Fibroblast of skin of abdomen (primary cell): ENCODE measurements around the gene PRAC1.
A peak's percentile ranks its signal among the peaks of the same experiment; 100 is the strongest.
"Not testable (repeated sequence)": the region's sequence is repeated elsewhere in the genome, so short reads cannot be mapped to it uniquely, and the experiment has no call there.

ENCODE experiments used
- DNase-seq: peaks from one replicate; pipeline ENCODE4 v3.0.0-alpha.2; 2013

The PRAC1 gene

DNA sequence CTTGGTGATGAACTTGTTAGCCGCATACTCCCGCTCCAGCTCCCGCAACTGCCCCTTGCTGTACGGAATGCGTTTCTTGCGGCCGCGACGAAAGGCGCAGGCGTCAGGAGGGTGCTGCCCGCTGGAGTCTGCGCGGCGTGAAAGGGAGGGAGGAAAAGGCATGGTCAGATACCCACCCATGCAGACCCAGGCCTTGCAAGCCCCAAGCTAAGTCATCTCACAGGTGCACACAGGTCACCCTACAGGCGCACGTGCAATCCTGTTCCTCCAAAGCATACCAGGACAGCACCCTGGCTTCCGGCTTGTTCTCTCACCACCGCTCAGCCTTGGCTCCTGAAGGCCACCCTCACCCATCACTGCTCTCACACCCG, 4.6 kb upstream of the PRAC1 start:
- no peak for DNase-seq

DNA sequence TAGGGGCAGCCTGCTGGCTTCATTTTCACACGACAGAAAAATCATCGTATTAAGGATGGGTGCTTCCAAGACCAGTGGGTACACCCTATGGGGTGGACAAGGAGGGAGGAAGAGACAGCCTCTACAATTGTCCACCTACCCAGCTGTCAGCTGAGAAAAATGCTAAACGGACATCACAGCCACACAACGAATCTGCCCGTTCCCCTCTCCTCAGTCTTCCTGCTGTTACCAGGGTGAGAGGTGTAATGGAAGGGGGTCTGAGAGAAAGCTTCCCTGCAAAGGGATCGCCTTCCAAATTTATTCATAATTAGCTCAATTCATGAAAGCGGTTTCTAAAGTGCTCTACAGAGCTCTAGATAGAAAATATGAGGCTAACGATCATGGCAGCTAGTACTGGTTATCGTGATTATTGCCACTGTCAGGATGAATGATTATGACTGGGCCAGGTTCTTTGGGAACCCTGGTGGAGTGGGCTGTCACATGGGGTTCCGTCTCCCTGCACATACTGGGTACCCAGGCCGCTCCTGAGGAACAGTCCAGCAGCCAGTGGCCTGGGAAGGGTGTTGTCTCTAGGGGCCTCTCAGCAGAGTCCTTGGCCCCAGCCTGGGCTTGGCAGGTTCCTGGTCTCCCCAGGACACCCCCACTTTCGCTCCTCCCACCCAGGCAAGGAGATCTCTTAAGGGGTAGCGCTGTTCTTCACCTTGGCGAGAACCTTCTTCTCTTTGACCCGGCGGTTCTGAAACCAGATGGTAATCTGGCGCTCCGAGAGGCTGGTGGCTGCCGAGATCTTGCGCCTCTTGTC, 4.0 kb upstream of the PRAC1 start:
- DNase-seq: no peak

DNA sequence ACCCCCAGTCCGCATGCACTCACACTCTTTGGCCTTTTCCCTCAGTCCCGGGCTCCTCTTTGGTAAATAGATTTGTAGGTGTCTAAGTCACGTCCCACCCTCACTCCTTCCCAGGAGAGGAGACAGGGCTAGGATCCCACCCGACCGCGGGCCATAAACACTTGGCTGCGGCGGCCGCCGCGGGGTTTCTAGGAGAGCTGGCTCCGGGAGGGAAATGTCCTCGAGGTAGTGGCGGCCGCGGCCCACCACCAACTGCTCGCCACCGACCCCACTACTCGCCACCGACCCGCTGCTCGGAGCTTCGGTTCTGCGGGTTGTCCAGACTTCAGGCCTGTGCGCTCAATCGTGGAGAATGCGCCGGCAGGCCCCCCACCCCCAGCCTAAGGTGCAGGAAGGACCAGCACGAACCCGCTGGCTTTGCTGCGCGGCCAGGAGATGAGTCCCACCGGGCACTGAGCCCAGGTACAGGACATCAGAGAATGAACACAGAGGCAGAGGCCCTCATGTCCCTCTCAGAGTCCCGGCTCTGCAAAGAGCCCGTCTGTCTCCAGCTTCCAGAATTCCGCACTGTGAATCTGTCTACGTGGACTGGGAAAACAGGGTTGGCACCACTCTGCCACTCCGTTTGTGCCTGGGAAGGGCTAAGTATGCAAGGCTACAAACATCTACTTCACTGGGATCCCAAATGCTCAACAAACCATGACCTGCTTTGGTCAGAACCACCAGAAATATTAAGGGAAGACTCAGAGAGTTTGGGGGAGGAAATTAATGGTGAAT, 3.2 kb upstream of the PRAC1 start:
- no peak for DNase-seq

DNA sequence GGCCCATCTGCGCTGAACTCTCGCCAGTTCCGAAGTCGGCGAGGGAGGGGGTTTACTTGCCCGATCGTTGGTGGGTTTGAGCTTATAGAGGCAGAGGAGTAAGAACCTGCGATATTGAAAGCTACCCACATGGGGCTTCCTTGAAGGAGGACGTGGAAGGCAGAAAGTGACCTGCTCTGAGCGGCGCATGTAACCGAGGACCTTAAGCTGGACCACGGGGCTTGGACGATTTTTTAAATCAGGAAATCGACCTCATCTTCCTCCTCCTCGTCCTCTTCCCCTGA, 2.6 kb upstream of the PRAC1 start:
- no peak for DNase-seq

DNA sequence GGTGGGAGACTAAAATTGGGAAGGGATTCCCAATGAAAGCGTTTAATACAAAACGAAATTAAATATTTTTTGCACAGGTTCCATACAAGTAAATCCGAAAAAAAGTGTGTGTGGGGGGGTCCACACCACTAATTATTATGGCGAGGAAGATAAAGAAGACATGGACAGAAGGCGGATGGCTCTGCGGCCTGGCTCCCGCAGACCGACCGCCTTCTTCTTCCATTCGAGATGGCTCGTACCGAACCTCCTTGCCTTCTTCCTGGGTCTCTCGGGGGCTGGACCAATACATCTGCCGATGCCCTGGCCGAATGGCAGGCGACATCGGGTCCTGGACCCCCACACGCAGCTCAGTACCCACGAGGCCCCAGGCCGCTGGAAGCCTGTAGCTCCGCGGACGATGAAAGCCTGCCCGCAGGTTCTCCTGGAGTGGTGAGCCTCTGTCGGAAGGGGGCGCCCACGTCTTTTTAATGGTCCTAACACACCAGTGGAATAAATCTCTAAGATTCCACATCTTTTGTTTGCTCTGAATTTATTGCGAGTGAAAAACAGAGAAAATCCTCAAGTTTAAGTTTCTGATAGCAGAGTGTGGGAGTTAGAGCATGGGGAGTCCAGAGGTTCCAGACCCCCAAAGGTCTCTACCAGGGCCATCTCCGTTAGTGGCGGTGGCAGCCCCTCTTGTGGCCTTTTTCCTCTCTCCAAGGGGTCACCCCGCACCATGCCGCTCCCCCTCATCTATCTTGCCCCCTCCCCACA, 2.1 kb upstream of the PRAC1 start:
- peak; percentile 67 for DNase-seq

DNA sequence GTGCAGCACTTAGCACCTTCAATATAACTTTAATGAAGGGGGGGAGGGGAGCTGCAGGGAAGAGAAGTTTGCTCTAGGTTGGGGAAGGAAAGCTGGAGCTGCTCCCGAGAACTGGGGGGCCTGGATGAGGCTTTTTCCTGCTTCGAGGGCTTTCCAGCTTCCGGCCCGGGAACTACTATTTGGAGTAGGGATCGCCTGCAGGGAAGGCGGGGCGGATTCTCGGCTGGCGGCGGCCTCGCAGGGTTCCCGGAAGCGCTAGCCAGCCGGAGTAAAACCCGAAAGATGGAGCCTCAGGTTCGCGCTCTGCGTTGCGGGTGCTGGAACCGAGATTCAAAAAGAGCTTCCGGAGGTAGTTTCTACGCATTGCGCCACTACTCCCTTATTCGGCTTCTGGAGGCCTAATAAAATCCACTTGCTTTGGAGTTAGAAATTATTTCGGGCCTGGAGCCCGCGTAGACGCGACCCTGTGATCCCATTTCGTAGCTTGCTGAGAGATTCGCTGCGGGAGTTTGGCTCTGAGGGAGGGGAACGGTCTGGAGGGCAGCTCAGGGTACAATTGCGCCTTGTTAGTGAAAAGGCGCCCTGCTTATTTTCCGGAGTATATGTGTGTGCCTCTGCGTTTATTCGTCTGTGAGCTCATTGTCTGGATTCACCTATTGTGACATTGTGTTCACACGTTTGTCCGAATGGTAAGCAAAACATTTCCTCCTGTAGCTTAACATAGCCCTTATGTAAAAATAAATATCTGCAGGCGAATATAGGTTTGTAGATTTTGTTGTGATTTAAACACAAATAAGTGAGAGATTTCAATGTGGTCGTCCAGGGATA, 1.3 kb upstream of the PRAC1 start:
- DNase-seq: no peak

DNA sequence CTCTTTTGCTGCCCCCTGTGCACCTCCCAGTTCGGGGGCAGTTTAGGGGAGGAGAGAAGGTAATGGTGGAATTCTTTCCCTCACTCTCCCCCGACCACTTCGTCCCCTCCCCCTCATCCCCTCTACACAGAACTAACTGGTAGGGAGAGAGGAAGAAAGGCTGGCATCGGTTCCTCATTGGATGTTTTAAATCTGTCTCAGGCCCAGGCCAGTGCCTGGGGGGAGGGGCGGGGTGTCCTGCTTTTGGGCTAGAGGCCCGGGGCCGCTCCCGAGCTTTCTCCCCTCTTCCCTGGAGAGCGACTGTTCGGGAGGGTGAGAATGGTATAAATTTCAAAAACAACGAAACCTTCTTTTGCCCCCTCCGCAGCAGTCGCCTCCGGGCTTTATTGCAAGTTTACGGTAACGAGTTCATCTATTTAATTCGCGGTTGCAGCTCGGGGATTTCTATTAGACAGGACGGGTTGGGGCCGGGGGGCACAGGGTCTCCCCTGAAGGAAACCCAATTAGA, 651 bp upstream of the PRAC1 start, which contains the start of gene PRAC2:
PRAC2 (plus strand) TSS at position 271 of the 508 bp plus-strand sequence. CDS start 1,226 bp downstream, outside the sequence.
- DNase-seq: no peak

DNA sequence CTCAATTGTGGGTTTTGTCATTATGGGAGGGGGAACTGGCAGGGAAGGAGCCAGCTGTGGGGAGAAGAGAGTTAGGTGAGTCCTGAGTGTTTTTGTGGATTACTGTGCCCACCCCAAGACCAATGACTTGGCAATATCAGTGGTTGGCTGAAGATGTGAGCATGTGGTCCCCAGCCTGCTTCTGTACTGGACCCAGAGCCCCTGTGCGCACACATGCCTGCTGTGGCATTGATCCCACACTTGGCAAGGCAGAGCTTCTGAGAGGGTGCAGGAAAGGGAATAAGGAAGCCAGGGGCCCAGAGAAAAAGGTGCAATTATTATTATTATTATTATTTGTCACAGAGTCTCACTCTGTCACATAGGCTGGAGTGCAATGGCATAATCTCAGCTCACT, 1.3 kb downstream of the PRAC1 start:
- no peak for DNase-seq

DNA sequence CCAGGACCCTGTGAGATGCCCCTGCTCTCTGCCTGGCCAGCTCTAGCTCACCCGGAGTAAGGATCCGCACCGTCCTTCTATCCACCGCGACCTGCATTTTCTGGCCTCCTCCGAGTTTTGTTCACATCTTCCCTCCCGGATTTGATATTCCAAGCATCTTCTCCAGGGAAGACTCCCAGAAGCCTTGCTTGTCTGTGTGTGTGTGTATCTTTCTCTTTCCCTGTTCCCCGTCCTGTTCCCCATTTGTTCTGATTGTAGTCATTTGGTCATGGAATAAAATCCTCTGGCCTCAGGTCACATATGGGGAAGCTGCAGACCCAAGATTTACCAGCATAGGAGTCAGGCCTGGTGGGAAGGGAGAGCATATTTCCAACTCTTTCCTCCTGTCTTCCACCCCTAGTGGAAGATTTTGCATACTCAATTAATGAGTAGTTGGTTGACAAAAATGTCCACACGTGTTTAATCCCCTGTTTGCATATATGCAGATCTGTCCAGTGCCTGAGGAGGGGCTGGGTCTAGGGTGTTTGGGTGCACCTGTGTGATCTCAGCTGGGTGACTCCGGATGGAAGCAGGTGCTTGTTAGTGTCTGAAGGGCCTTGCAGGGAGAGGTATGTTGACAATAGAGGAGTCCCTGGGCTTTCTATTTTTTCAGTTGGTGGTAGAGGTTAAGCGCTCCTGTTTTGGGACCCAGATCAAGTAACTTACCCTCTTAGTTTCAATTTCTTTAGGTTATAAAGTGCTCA, 1.9 kb downstream of the PRAC1 start:
- DNase-seq: no peak

DNA sequence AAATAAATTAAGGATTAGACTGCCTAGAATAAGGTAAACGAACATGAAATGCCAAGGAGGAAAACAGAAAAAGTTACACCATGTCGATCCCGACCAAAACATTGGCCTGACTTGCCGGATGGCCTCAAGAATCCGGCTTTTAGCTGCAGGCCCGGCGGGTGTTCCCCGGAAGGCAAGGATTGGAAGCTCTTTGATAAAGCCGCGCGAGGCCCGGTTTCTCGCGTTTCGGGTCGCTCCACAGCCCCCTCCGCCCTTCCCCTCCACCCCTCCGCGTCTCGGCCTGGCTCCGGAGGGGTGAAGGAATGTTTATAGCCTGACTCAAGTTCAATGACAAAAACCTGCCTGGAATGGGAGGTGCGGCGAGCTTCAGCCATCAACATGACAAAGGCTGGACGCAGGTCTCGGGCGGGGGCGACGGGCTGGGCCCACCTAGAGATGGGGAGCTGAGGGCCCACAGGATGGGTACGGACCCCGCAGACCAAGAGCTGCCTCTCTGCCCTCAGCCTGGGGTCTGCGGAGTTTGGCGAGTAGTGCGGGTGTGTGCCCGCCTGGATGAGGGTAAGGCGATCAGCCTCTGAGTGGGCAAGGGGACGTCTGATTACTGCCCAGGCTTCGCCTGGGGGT, 2.6 kb downstream of the PRAC1 start:
- DNase-seq: no peak

DNA sequence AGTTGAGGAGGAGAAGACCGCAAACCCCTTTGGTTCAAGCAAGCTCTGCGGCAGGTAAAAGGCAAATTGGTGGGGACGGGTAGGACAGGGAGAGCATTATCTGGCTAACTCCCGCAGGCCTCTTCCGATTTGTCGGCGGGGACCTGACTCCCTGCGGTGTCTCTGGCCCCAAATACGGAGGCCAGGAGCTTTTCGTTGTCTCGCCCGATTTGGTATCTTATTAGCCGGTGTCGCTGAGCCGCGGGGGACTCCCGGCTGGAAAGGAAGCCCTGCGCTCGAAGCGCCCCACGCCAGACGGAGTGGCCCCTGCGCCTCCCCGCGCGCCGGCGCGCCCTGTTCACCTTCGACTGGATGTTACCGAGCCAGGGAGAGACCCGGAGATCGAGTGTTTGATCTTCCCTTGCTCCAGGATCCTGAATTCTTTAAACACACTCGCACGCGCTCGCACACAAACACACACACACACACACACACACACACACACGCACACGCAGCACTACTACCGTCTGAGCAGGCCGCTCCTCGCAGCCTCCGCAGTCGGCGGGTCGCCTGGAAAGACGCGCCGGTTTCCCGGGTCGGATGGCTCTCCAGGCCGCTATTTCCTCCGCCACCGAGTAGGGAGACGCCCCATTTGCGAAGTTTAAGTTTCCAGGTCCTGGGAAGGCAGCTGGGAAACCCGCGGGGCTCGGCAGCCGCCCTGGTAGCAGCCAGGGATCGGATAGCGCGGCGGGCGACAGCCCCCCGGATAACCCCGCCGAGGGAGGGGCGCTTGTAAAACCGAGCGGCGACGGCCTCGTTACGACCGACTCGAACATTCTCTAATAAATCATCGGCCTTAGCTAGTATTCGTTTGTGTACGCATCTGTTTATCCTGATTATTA, 3.3 kb downstream of the PRAC1 start:
- no peak for DNase-seq

DNA sequence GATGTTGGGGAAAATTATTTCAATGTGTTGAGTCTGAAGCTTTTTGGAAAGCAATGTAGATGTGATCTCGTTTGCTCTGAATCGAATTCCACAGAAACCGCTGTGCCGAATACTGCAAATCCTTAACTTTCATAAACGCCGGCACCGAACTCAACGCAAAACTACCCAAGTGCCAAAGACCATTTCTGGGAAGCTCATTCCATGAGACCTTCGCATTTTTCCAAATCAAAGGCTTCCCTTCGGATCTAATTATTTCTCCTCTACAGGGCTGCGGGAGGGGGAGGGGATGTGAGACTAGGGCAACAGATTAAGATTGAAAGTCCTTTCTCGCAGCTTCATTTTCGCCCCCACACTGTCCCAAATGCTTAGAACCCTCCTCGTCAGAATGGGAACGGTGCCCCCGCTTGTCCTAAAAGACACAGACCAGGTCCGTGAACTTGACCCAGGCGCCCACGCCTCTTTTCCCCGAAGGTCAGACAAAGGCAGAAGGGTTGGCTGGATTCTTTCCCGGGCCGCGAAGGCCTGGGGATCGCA, 4.0 kb downstream of the PRAC1 start:
- no peak for DNase-seq

DNA sequence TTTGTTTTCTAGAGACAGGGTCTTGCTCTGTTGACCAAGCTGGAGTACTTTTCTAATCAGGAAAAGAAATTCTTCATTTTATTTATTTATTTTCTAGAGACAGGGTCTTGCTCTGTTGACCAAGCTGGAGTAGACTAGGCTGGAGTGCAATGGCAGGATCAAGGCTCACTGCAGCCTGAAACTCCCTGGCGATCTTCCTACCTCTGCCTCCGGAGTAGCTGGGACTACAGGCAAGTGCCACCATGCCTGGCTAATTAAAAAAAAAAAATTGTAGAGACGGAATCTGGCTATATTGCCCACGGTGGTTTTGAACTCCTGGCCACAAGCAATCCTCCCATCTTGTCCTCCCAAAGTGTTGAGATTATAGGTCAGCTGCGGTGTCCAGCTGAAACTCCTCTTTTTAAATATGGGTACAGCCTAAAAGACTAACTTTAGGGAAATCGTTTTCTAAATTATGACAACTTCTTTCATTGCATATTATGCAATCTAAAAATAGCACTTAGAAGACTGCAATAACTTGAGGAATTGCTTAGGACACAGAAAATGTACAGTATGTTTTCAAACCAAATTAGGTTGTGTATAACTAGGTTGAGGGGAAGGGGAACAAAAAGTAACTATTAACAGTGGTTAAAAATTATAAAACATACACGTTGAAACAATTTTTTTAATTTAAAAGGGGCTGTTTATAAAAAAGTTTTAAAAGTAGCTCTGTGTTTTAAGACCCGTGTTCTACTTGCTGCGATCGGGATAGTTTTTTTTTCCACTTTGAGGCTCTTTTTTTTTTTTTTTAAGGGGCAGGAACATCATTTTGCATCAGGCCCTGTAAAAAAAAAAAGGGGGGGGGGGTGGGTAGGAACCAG, 4.7 kb downstream of the PRAC1 start:
- DNase-seq: no peak

DNA sequence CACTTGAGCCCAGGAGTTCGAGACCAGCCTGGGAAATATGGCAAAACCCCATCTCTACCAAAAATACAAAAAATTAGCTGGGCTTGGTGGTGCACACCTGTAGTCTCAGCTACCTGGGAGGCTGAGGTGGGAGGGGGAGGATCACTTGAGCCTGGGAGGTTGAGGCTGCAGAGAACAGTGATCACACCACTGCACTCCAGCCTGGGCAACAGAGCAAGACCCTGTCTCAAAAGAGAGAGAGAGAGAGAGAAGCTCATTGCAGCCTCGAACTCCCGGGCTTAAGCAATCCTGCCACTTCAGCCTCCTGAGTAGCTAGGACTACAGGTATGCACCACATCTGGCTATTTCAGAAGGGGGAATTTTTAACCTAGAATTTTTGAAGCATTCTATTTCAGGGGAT, 5.8 kb downstream of the PRAC1 start:
- DNase-seq: not testable (repeated sequence)

DNA sequence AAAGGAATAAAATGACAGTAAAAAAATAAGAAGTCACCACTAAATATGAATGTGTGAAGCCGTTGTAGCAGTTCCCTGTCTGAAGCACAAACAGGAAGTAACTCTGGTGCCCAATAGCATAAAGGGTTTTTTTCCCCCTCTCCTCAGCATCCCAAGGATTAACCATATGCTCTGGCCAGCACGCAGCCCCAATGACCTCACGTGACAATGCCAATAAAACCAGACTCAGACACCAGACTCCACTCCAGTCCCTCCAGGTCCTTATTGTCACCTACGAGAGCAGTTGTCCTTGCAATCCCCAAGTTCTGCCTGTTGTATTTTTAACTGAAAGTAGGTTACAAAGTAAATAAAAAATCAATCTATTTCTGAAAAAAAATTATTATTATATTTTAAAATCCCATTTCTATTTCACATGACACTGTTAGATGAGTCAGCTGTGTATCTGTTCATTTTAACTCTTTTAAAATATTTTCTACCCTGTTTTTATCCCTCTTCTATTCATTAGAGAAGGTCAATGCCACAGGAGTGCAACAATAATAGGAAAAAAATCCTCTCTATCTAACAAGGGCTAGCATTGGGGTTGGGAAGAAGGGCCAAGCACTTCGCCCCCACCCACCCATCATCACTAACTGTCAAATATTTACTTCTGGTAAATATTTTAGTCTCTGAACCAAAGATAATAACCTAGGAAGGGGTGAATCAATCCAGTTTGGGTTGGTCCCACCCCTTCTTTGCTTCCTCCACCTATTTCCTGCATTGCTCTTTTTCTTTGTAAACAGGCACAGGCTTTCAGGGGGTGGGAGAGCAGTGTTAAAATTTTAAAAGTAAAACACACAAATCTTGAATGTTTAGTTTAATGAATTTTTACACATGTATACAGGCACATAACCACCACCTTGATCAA, 6.6 kb downstream of the PRAC1 start:
- DNase-seq: no peak

DNA sequence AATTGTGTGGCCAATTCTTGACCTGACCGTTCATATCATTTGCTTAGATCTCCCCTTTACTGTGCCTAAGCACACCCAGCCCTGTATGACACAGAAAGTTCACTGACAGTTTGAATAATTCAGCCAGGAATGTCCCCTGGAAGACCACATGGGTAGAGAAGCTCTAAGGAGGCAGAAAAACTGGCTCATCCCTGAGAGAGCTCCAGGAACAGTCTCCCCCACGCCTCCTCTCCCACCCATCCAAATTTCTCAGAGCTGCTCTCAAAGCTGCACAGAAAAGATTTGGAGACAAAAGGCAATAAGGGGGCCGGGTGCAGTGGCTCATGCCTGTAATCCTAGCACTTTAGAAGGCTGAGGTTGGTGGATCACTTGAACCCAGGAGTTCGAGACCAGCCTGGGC, 11.2 kb downstream of the PRAC1 start:
- no peak for DNase-seq

DNA sequence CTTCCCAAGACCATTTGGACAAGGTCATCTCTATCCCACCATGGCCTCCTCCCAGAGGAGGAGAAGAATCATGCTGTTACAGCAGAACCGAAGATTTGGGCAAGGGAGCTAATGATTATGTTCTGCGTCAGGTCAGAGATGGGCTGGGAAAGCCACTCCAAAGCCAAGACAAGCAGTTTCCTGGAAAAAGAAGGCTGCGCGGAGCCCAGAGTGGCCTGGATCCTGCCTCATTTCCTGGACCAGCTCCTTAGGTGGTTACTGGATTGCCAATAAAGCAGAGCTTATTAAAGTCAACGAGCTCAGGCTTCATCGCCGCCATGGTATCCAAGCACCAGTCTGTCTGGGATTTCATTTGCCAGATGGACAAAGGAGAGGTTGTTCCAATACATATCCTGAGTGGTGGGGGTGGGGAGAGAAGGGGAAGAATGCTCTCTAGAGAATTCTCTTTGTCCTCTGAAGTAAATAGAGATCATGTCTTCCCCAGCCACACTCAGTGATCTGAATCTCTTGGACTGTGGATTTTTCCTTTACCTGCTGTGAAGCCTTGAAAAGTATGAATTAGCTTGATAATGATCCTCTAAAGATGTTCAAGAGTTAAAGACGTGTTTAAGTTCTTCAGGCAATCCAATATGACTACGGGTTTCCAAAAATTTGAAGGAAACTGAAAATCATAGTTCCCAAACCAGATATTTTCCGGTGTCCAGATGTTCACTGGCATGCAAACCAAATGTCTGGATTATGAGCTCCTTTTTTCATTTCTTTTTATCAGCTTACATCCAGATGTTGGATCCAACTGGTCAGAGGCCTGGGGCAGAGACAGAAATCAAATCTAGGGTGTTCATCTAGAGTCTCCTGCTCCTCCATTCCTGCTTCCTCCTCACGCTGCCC, 17.7 kb downstream of the PRAC1 start:
- DNase-seq: no peak
